ENCODE data around the gene IFI35.

Gene IFI35

DNA sequence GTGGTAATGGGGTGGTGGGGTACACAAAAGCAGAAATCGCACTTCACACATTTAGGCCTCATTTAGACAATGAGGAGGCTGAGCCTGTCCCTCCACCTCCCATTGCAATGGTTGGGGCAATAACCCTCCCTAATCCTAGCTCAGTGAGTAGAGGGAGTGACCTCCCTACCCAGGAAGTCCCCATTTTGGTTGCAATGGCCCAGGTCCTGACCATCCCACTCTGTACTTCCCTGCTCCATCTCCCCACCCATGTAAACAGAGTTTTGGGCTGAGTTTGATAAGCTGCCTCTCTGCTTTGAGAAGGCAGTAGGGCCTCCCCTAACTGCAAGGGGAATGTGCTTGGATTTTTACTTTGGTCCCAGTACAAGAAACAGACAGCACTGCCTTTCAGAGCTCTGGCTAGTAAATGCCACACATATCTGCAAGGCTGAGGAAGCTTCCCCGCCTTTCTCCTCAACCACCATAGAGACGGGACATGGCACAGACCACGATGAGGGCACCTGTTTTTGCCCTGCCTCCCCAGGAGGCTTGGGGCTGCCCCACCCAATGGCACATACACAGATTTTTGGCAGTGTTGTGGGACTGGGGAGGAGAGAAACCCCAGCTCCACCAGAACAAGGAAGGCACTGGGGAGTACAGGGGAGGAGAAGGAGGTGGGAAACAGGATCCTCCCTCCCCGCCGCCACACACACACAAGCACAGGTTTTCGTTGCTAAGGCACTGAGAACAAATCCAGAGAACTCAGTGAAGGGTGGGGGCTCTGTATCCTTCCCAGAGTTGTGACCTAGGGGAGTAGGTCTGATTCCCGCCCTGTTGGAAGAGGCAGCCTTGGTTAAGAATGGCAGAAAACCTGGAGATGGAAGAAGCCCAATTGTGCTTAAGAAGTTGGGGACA, 8.3 kb downstream of the IFI35 start:
- TF ChIP-seq, protein P1, sequence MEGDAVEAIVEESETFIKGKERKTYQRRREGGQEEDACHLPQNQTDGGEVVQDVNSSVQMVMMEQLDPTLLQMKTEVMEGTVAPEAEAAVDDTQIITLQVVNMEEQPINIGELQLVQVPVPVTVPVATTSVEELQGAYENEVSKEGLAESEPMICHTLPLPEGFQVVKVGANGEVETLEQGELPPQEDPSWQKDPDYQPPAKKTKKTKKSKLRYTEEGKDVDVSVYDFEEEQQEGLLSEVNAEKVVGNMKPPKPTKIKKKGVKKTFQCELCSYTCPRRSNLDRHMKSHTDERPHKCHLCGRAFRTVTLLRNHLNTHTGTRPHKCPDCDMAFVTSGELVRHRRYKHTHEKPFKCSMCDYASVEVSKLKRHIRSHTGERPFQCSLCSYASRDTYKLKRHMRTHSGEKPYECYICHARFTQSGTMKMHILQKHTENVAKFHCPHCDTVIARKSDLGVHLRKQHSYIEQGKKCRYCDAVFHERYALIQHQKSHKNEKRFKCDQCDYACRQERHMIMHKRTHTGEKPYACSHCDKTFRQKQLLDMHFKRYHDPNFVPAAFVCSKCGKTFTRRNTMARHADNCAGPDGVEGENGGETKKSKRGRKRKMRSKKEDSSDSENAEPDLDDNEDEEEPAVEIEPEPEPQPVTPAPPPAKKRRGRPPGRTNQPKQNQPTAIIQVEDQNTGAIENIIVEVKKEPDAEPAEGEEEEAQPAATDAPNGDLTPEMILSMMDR (IDR thresholded peaks at IDR 0.05; ENCODE audit: control insufficient read depth, extremely low read depth, insufficient read depth): no peak
- no peak for DNase-seq (ENCODE audit: low read depth)
- H3K4me3 ChIP-seq (ENCODE audit: low read depth, low read length): no peak overlapping the region

DNA sequence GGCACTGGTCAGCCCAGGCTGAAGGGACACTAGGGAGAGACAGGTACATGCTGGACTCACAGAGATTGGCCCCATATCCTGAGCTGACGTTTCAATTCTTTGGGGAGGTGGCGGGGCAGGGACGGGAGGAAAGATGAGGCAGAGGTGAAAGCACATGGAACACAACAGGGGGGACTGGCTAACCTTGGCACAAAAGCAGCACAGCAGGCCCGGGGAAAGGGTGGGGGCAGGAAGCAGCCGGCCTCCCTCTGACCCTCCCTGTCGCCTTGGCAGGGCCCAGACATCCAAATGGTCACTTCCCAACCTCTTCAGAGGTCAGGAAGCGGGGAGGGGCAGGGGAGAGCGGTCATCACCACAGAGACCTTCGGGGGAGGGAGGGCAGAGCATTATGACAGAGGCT, 9.0 kb downstream of the IFI35 start:
- TF ChIP-seq, protein P1 (IDR thresholded peaks at IDR 0.05; ENCODE audit: control insufficient read depth, extremely low read depth, insufficient read depth): no peak
- no peak for DNase-seq (ENCODE audit: low read depth)
- H3K4me3 ChIP-seq (ENCODE audit: low read depth, low read length): no peak overlapping the region

DNA sequence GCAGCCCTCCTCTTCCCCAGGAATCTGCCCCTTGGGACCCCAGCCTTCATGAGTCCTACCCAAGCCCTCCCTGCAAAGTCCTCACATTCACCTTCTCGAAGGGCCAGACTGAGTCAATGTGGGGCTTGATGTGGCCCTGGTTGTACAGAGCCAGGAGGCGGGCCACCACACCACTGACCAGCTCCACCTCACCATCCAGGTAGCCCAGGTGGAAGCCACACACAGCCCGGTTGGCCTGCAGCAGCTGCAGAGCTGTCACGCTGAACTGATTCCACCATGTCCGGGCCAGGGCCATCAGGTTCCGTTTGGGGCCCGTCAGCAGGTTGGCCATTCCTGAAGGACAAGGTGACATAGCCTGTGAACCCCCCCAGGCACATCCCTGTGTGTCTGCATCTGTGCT, 9.6 kb downstream of the IFI35 start:
- TF ChIP-seq, protein P1 (IDR thresholded peaks at IDR 0.05; ENCODE audit: control insufficient read depth, extremely low read depth, insufficient read depth): no peak
- no peak for DNase-seq (ENCODE audit: low read depth)
- no peak overlapping the region for H3K4me3 ChIP-seq (ENCODE audit: low read depth, low read length)

DNA sequence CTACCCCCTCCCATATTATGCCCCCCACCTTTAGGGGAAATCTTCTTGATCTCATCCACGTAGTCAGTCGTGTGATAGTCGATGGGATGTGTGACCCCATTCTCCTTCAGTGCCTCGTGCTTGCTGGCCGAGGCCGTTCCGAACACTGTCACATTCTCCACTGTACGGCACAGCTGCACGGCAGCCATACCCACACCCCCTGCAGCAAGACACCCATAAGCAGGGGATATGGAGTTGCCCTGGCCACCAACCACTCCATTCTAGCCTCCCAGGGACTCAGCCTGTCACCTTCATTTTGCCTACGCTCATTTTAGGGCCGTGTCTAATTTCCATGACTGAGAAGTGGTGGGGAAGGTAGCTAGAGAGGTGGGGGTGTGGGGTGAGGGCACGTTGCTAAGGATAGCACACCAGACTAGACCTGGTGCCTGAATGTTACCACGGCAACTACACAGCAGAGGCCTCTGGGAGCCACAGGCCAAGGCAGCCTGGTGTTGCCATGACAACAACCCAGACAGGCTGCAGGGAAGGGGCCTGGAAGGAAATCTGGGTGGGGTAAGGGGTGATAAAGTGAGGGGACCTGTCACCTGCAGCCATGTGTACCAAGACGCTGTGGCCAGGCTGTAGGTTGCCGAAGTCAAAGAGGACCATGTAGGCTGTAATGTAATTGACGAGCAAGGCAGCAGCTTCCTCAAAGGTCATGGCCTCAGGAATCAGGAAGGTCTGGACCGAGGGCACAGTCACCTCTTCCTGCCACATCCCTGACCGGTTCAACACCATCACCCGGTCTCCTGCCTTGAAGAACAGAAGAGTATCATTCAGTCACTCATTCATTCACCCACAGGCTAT, 11.6 kb downstream of the IFI35 start:
- TF ChIP-seq, protein P1 (IDR thresholded peaks at IDR 0.05; ENCODE audit: control insufficient read depth, extremely low read depth, insufficient read depth): no peak
- no peak for DNase-seq (ENCODE audit: low read depth)
- no peak overlapping the region for H3K4me3 ChIP-seq (ENCODE audit: low read depth, low read length)

DNA sequence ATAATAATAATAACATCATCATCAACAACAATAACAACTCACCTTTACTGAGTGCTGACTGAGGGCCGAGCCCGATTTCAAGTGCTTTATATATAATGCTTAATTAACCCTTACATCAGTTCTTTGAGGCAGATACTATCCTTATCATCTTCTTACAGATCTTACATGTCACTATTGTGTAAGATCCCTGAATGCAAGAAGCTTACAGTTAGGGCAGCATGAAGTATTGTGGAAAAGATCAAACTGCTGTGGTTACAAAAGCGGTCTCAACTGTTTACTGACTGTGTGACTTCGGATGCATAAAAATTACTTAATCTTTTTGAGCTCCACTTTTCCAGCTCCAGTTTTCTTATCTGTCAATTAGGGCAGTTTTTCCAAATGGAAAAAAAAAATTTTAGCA, 12.3 kb downstream of the IFI35 start:
- TF ChIP-seq, protein P1 (IDR thresholded peaks at IDR 0.05; ENCODE audit: control insufficient read depth, extremely low read depth, insufficient read depth): no peak
- no peak for DNase-seq (ENCODE audit: low read depth)
- no peak overlapping the region for H3K4me3 ChIP-seq (ENCODE audit: low read depth, low read length)

DNA sequence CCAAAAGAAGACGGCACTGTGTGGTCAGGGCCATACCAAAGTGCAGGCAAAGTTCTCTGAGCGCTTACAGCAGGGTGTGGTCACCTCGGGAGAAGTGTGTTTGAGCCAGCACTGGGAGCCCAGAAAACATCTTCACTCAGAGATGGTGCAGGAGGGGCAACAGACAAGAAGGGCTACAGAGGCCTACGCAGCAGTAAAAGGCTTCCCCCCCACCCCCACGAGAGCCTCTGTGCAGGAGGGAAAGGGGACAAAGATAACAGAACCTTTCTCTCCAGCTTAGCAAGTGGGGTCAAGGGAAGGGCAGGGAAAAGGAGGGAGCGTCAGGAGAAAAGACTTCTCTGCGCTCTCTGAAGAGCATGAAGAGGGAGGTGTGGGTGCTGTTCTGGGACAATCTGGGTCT, 12.8 kb downstream of the IFI35 start:
- TF ChIP-seq, protein P1 (IDR thresholded peaks at IDR 0.05; ENCODE audit: control insufficient read depth, extremely low read depth, insufficient read depth): no peak
- DNase-seq (ENCODE audit: low read depth): no peak
- H3K4me3 ChIP-seq (ENCODE audit: low read depth, low read length): no peak overlapping the region
